ENCODE data around the gene SEMA6B.

SEMA6B gene

DNA sequence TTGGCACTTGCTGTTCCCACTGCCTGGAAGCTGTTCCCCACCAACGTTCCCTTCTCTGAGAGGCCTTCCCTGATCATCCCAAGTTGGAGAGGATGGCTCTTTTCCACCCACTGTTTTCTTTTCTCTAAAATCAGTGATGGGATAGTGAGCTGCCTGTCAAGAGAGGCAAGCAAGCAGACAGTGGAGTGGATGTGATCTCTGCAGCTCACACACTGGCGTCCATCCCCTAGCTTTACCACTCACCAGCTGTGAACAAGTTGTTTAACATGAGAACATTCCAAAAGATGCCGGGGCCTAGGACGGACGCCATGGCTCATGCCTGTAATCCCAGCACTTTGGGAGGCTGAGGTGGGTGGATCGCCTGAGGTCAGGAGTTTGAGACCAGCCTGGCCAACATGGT lies 28.0 kb upstream of the SEMA6B start:
- no peak for DNase-seq (ENCODE audit: low spot score)

DNA sequence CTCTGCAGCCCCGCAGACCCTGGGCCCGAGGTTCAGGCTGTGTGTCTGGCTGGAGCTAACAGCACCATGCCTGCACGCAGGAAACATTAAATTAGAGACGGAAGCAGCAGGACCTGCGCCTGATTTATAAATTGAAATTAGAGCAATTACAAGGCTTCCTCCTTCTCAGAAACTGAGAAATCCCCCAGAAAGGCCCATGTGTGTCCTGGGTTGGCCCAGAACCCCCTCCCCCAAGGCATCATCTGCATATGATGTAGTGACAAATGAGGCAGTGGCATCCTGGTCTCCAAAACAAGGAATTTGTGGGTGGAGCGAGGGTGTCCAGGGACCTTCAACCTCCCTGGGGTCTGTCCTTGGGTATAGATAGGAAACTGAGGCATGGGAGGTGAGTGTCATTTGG lies 27.2 kb upstream of the SEMA6B start:
- no peak for DNase-seq (ENCODE audit: low spot score)

DNA sequence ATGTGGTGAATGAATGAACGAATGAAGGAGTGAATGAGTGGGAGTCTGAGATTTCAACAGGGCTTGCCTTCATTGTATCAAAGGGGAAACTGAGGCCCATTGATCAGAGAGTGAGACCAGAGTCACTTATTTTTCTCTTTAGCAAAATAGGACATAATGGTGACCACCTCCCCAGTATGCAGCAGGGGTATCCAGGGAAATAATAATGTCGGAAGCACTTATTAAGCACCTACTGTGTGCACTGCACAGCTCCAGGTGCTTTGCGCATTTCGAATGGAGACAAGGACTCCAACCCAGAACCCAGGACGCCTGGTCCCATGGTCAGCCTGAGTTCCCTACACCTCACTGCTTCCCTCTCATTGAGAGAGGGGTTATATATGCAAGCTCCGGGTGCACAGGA lies 26.8 kb upstream of the SEMA6B start:
- no peak for DNase-seq (ENCODE audit: low spot score)

DNA sequence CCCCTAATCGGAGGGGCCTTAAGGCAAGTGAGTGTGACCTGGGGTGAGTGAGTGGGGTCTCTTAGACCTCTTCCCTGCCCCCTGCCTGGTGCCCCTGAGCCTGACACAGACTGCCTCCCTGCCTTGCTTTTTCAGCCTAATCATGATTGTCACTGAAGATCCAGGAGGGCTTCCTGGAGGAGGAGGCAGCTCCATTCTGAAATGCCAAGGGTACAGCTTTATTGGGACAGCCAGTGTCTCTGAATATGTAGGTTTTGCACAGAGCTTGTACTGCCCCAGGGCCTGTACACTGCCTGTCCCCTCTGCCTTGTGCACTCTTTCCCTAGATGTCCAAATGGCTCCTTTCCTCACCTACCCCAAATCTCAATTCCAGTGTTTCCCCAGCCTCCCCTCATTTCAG lies 26.1 kb upstream of the SEMA6B start:
- DNase-seq (ENCODE audit: low spot score) = no peak

DNA sequence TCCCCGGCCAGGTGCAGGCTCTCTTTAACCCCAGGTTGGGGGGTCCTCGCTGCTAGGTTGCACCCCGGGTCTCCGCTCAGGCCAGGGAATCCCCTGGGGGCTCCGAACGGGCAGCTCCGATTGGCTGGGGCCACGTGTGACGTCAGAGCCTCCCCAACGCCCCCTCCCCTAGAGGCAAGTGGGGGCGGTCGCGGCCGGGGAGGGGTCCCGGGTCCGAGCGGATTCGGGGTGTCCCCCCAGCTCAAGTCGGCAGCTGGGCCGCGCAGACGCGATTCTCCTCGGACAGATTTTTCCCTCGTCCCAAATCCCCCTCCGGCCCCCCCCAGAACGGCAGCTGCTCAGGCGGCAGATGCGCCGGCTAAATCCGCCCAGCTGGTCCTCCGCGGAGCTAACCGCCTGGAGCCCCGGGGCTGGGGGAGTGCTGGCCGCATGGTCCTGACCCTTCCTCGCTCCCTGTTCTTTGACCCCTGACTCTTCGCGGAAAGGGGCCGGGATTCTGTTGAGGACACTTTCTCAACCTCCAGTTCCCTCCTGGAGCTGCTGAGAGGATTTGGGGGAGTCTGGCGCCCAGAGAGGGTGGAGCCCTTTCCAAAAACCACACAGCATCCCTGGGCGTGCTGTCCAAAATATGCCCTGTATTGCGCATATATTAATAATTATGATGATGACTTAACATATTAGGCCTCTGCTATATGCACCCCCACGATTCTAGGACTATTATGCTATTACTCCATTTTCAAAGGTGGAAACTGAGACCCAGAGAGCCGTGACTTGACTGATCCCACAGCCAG lies 25.4 kb upstream of the SEMA6B start:
- DNase-seq (ENCODE audit: low spot score) = peak; percentile 52

DNA sequence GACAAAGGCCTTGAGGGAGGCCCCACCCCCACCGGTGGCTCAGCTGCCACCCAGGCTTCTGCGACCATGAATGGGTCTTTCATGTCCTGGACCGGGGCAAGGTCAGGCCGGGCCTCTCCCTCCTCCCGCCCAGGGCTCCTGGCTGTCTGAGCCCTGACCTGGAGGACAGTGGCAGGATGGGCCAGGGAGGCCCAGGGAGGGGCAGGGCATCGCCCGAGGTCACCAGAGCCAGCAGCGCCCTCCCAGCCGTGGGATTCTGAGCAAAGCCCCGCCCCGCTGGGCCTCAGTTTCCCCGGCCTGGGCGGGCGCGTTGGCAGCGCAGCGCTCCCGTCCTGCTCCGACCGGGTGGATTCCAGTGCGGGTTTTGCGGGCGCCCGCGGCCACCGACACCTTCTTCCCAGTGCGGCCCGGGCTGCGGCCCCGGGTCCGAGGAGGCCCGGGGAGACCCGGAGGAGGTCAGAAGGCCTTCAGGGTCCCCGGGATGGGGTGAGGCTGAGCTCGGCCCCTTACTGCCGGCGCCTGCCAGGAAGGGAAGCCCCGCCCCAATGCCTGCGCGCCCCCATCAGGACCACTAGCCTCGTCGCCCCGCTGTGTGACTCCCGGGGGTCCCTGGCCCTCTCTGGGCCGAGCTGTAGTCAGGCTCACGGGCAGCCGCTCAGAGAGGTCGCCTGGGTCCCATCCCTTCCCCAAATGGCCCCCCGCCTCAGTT lies 24.6 kb upstream of the SEMA6B start:
- peak; percentile 72 for DNase-seq (ENCODE audit: low spot score)

DNA sequence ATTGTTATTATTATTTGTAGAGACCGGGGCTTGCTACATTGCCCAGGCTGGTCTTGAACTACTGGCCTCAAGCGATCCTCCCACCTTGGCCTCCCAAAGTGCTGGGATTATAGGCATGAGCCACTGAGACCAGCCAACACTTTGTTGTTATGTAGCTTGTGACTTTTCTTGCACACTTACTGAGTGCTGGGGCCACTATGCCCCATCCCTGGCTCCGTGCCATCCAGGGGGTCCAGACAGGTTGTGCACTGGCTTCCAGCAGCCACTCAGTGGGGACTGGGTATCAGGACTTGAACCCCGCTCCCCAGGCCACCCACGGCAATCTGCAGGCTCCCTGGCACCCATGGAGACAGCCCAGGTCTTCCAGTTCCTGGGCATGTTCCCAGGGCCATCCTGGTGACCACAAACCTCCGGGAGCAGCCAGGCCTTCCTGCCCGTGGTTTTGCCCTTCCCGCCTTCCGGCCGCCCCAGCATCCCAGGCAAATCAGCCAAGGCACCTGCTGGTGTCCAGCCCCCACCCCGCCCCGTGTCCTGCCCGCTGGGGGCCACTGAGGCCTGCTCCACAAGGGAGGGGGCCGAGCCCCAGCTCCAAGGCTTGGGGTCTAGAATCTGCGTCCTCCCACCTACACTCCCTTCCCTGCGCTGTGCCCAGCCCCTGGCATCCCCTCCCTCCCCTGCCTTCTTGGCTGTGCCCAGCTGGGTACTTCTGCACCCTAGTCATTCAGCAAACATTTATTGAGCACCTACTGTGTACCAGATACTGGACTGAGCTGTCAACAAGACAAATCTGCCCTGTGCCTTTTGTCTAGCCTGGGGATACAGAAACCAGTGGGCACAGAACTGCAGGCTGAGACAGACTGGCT lies 23.7 kb upstream of the SEMA6B start:
- DNase-seq (ENCODE audit: low spot score) = no peak

DNA sequence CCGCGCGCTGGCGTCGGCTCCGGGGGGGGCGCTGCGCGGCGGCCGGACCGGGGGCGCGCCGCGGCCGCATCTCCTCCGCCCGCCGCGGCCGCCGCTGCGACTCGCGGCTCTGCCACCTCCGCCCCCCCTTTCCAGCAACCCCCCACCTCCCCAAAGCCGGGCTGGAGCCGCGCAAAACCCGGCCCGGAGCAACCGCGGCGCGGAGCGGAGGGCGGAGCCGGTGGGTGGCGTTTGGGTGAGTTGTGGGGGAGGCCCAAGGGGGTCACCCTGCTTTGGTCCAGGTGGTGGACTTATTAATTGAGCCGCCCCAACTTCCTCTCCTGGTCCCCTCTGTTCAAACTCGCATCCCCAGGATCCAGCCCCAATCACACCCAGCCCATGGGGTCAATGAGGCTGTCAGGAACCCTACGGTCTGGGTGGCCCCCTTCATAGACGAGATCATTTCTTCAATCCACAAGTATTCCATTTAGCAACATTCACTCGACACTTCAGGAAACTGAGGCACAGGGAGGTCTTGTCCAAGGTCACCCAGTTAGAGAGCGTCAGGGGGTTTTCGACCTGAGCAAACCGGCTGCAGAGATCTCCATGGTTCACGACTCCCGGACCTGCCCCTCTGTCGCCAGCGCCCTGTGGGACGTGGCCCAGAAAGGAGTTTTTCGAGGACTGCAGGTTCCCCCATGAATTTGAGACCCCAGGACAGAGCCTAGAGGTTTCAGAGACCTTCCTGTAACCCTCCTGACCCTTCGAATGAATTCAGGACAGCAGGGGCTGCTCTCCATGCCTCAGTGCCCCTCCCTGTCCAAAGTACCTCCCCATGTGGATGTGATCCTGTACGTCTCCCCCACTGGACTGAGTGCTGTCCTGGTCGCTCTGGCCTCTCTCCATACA lies 22.4 kb upstream of the SEMA6B start:
- peak; percentile 71 for DNase-seq (ENCODE audit: low spot score)

DNA sequence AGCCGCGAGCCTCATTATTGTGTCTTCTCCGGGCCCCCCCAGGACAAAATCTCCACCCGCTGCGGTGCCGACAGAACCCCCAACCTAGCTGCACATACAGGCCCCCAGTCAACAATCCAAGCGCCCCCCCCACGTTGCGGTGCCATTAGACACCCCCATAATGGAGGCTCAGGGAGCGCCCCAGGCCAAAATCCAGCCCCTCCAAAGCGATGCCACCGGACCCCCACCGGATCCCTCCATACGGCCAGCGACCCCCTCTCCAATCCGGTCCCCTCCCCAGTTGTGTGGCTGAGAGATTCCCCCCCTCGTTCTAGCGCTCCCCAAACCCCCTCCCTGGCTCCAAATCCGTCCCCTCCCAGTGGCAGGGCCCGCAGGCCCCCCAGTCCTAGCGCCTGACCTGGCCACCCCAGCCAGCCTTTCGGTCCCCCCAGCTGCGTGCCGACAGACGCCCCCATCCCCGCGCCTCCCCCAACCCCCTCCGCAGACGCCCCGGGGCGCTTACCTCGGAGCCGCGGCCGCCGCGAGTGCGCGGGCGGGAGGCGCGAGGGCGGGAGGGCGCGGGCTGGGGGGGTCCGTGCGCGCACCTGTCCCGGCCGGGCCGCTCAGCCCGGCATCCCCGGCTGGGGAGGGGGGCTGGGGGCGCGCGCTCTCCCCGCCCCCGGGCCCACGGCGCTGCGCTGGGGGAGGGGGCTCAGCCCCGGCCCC lies 21.6 kb upstream of the SEMA6B start:
- DNase-seq (ENCODE audit: low spot score) = no peak

DNA sequence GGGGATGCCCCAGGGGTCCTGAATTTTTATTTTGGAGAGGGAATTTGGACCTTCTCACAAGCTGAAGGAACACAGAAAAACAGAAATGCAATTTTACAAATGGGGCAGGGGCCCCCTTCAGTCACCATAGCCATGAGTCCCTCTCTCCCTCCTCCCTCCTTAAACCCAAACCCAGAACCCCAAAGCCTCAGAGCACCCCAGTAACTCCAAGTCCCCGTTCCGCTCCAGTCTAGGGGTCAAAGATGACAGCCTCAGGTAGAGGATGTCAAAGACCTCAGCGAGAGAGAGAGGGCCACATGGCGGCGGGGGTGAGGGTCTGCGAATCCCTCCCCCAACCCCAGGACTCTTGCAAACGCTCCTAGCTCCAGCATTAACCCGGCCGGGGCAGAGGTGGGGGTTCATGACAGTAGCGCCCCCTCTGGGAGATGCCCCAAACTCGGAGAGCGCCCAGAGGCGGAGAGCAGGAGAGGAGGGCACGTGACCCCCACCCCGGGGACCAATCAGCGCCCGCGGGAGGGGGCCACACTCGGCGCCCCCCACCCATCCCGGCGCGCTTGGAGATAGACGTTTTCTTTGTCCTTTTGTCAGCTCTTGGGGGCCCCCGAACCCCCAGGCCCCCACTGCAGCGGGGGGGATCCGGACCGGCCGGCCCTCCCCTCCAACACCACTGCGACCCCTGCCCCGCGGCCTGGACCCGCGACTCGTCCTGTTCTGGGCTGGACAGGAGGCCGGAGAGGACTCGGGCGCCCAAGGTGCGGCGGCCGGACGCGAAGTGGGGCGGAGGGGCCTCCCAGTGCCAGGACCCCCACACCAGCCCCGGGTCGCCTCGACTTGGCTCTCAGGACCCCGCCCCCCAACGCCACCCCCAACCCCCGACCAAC lies 20.8 kb upstream of the SEMA6B start:
- DNase-seq (ENCODE audit: low spot score) = no peak

DNA sequence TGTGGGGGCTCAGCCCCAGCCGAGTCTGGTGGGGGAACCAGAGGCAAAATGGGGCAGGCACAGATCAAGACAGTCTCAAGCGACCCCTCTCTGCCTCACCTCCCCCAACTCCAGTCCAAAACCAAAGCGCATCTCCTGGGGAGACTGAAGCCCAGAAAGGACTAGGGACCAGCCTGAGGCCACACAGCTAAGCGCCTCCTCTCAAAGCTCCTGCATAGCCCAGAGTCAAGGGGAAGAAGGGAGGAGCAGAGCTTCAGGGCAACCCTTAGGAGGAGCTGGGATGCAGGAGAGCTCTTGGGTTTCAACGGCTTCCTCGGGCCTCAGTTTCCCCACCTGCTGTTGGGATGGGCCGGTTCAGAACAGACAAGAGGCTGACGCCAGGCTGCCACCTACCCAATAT lies 19.9 kb upstream of the SEMA6B start:
- no peak for DNase-seq (ENCODE audit: low spot score)

DNA sequence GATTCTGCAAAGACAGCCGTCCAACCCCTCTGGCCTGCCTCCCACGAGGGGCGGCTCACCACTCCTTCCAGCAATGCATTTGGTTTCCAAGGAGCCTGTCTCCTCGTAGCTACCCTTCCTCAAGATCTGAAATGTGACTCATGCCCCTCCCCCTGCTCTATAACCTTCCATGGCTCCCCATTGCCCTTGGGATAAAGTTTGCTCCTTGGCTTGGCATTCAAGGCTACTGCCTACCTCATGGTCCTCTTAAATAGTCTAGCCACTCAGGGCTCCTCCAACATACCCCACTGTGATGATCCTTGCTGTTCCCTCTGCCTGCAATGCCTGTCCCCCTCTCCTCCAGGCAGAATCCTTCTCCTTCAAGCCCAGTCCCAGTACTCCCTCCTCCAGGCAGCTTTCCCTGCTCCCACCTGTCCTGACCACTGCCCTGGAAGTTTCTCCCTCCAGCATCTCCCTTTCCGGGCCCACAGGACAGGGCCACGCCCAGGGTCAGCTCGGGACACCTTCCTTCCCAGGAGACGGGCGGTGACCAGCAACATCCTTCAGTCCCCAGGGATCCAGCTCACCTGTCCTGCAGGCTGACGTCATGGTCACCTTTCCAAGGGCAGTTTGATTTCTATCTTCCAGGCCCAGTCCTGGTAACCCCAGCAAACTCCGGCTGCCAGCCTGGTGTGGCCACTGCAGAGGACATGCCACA lies 19.2 kb upstream of the SEMA6B start:
- no peak for DNase-seq (ENCODE audit: low spot score)

DNA sequence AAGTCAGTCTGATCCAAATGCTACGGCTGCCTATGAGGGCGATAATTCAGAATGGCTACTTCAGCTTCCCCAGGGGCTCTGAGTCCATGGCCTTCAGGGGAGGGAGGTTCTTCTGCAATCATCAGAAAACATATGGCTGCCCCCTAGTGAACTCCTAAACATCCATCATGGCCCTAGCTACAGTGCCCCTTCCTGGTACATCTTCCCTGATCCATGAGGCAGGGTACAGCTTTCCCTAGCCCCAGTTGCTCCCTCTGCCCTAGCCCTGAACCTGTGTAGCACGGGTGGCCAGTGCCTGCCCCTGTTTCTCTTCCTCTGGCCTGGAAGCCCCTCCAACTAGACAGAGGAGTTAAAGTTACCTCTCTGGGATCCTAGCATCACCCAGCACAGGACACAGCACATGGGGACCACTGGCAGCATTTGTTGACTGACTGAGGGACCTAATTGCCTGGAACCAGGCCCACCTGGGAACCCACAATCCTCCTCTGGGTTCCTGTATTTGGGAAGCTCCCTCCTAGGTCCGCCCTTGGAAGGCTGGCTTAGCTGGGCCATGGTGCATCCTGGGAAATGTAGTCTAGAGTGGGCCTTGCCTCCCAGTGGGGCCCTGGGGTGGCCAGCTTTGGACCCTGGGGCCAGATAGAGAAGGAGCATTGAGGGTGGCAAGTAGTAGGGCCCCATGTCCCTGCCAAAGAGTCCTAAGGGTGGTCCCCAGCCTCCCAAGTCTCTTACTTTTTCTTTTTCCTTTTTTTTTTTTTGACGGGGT lies 17.7 kb upstream of the SEMA6B start:
- no peak for DNase-seq (ENCODE audit: low spot score)

DNA sequence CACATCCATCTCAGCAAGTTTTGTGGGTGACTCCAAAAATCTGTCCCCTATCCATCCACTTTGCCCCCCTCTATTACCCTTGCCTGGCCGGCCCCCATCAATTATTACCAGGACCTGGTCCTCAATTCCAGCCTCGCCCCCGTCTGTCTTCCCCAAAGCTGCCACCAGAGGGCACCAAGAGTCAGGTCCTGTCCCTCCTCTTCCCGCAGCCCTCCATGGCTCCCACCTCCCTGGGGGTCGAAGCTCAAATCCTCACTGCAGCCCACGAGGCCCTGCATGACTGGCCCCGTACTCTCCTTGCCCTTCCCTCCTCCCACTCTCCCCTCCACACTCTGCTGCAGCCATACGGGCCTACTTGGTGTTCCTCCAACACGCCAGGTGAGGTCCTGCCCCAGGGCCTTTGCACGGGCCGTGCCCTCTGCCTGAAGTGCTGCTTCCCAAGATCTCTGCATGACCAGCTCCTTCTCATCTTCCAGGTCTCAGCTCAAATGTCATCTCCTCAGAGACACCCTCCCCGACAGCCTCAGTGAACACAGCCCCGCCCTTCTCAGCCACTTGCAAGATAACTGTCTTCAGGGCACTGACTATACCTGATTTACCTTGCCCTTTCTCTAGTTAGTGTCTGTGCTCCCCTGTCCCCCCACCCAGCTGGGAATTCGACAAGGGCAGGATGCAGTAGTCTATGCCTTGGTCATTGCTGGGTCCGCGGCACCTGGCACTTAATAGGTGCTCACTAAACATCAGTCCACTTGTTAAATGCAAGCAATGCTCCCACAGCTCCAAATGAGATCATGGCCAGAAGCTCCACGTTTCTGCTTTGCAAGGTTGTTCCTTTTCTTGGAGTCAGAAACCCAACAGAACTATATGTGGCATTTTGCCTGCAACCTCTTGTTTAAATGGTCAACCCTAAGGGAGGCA lies 16.8 kb upstream of the SEMA6B start:
- DNase-seq (ENCODE audit: low spot score) = peak; percentile 77

DNA sequence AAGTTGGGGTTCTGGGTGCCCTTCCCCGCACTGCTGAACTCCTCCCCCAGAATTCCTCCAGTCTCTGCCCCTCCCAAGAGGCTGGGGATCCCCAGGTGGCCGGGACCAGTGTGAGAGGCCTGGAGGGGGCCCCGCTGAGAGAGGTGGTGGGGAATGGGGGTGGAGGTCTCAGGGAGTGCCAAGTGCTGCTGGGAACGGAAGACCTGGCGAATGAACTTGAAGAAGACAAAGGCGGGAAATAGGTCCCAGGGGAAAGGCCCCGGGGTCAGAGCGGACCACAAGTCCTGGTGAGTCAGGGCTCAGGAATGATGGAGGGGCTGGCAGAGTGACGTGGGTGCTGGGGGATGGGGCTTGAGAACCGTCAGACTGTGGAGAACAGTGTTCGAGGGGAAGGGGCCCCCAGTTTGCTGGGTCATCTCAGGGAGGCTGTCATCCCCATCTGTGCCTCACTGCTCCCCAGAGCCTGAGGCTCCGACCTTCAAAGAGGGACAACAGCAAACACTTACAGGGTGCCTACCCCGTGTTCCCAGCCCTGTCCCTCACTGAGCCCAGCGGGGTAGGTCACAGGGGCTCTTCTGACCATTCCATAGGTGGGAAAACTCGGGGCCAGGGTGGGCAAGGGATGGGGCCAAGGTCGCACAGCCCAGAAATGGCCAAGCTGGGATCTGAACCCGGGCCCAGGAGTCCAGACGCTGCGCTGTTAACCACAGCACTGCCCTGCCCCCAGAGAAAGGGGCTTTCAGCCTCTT lies 16.0 kb upstream of the SEMA6B start:
- peak; percentile 54 for DNase-seq (ENCODE audit: low spot score)

DNA sequence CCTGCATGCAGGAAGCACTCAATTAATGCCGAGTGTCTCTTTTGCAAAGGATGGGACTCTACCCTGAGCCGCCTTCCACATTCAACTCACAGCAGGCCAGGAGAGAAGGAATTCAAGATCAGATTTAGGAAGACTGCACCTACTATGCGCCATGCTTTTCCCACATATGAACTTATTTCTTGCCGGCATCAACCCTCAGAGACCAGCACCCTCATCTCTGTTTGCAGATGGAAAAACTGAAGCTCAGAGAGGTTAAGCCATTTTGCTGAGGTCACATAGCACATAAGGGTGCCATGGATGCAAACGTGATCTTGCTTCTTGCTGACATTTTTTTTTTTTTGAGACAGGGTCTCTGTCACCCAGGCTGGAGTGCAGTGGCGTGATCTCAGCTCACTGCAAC lies 14.2 kb upstream of the SEMA6B start:
- no peak for DNase-seq (ENCODE audit: low spot score)
